ENCODE data around the gene ALK. TPM values are rescaled to one million over a fixed set of nuclear protein-coding genes. Genes with fewer than 3 reads are reported as not detected.

Gene ALK
- polyA plus RNA-seq, 1 experiment: not detected

DNA sequence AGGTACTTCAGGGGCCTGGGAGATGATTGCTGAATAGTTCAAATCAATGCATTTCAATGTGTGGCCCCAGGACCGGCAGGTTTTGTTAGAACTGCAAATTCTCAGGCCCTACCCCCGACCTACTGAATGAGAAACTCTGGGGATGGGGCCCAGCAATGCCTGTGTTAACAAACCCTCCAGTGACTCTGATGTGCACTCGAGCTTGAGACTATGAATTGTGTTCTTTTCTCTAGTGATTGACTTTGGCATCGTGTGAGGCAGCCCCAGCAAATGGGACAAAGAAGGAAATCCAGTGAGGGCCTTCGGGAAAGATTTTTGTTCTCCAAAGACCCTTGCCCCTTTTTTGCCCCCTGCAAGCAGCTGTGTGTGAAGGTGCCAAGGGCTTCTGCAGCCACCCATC is 22.4 kb downstream of the ALK start:
- no peak for DNase-seq (ENCODE audit: low read depth, low spot score)
- TF ChIP-seq, protein P1, sequence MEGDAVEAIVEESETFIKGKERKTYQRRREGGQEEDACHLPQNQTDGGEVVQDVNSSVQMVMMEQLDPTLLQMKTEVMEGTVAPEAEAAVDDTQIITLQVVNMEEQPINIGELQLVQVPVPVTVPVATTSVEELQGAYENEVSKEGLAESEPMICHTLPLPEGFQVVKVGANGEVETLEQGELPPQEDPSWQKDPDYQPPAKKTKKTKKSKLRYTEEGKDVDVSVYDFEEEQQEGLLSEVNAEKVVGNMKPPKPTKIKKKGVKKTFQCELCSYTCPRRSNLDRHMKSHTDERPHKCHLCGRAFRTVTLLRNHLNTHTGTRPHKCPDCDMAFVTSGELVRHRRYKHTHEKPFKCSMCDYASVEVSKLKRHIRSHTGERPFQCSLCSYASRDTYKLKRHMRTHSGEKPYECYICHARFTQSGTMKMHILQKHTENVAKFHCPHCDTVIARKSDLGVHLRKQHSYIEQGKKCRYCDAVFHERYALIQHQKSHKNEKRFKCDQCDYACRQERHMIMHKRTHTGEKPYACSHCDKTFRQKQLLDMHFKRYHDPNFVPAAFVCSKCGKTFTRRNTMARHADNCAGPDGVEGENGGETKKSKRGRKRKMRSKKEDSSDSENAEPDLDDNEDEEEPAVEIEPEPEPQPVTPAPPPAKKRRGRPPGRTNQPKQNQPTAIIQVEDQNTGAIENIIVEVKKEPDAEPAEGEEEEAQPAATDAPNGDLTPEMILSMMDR (IDR thresholded peaks at IDR 0.05; ENCODE audit: low read depth, low read length): no peak
- ChIA-PET POLR2A (no interaction called here), CTCF (no interaction called here)
- H3K27ac ChIP-seq (ENCODE audit: low read depth, low read length): no peak overlapping the region
- H3K4me3 ChIP-seq (ENCODE audit: low read depth, low read length): no peak overlapping the region
- peaks cover 16% of the 10 kb centered on the region for H3K27me3 ChIP-seq (ENCODE audit: control insufficient read depth, insufficient read depth, low read length)
- H3K9me3 ChIP-seq (ENCODE audit: control insufficient read depth, insufficient read depth, low read length): no peaks in the 10 kb centered on the region

DNA sequence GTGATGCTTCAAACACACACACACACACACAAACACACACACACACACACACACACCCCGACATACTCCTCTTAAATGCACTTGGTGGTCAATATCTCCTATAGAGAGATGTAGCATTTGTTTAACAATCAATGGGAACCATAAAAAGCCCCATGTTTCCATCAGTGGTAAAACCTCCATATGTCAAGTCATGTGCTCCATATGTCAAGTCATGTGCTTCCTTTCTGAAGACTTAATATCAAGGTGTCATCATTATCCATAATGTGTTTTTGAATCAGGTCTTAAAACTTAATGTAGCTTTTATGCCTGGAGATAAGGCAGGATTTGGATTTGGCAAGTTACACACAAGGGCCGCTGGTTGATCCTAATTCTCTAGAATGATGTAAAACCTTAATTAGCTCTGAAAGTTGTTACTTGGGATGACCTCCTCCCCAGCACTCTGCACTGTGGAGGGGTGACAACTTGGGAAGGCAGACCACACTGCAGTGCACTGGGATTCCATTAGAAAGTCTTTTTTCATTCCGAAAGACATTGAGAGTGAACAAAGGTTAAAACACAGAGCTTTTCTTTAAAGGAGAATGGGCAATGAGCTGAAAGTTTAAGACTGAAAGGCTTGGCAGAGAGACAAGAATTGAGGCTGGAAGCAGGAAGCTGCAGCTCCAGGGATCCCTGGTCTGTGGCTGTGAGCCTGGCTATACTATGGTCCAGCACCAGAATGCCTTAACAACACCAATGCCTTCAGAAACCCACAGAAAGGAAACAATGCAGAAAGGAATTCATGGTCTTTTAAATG is 26.4 kb downstream of the ALK start:
- no peak overlapping the region for H3K4me3 ChIP-seq (ENCODE audit: low read depth, low read length)
- TF ChIP-seq, protein P1 (IDR thresholded peaks at IDR 0.05; ENCODE audit: low read depth, low read length): no peak
- CTCF ChIA-PET: no interaction called here
- DNase-seq (ENCODE audit: low read depth, low spot score): no peak
- POLR2A ChIA-PET: no interaction called here
- H3K27ac ChIP-seq (ENCODE audit: low read depth, low read length): no peak overlapping the region
- H3K9me3 ChIP-seq (ENCODE audit: control insufficient read depth, insufficient read depth, low read length): no peaks in the 10 kb centered on the region
- peaks cover 14% of the 10 kb centered on the region for H3K27me3 ChIP-seq (ENCODE audit: control insufficient read depth, insufficient read depth, low read length)

DNA sequence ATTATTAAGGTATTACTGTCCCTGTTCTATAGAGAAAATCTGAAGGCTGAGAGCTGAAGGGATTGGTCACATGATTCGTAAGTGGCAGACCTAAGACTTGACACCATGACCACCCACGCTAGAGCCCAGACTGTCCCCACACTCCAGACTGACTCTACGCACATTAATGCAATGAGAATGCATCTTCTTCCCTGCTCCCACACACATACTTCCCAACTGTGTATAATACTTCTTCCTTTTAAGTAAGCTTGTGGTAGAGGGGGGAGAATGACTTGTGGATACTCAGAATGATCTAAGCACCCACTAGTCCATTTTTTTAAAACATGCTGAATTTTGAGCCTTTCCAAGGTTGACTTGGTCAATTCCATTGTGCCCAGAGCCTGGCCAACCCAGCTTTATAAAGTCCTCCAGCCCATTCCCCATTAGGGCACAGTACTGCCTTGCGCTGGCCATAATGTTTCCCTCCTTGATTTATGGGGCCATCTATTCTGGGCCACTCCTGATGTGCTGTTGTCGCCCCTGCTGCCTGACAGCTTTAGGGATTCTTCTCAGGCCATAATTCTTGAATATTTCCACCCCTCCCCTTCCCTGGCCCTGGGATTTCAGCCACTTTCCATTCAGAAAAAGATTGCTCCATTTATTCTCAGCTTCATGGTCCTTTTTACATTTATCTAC is 28.7 kb downstream of the ALK start:
- Histone ChIP-seq H3K27me3 (ENCODE audit: control insufficient read depth, insufficient read depth, low read length) (peaks cover 12% of the 10 kb centered on the region), H3K27ac (ENCODE audit: low read depth, low read length) (no peak overlapping the region), H3K4me3 (ENCODE audit: low read depth, low read length) (no peak overlapping the region), H3K9me3 (ENCODE audit: control insufficient read depth, insufficient read depth, low read length) (no peaks in the 10 kb centered on the region)
- no peak for DNase-seq (ENCODE audit: low read depth, low spot score)
- ChIA-PET CTCF (interaction anchor here (0.6 to 0.7 kb wide), 2 partner anchors 31 to 684 kb away, joined by 3 read pairs; no protein-coding TSS in a partner anchor), POLR2A (no interaction called here)
- TF ChIP-seq, protein P1 (IDR thresholded peaks at IDR 0.05; ENCODE audit: low read depth, low read length): no peak

DNA sequence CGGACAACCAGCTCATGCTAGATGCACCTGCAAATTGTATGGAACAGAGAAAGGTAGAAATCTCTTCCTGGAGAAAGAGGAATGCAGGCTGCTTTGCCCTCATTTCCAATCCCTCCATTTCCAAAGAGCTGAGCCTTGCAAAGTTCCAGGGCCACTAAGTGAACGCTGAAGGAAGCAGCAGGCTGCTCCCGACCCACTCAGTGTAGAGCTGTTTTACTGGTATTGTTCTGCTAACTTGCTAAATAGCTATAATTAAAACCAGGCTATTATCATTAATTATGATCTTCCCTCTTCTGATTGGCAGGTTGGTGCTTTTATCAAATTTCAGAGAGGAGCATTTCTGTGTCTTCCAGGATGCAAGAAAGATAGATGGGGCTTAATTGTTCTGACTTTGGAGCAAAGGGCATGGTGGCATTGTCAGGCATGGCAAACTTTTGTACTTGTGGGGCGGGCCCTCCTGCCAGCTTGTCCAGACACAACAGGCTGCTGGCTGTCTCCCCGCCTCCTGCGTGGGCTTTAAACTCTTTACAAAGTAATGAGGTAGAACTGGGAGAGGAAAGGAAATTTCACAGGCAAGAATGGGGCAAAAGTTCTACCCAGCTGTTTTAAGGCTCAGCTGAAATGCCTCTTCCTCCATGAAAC is 40.2 kb downstream of the ALK start:
- Histone ChIP-seq H3K27ac (ENCODE audit: low read depth, low read length) (no peak overlapping the region), H3K9me3 (ENCODE audit: control insufficient read depth, insufficient read depth, low read length) (no peaks in the 10 kb centered on the region), H3K27me3 (ENCODE audit: control insufficient read depth, insufficient read depth, low read length) (peaks cover 2% of the 10 kb centered on the region), H3K4me3 (ENCODE audit: low read depth, low read length) (no peak overlapping the region)
- DNase-seq (ENCODE audit: low read depth, low spot score): no peak
- ChIA-PET CTCF (interaction anchor here (0.8 kb wide), 1 partner anchor 40 kb away, joined by 3 read pairs; the partner anchor contains the start of gene ALK), POLR2A (no interaction called here)
- TF ChIP-seq, protein P1 (IDR thresholded peaks at IDR 0.05; ENCODE audit: low read depth, low read length): no peak

DNA sequence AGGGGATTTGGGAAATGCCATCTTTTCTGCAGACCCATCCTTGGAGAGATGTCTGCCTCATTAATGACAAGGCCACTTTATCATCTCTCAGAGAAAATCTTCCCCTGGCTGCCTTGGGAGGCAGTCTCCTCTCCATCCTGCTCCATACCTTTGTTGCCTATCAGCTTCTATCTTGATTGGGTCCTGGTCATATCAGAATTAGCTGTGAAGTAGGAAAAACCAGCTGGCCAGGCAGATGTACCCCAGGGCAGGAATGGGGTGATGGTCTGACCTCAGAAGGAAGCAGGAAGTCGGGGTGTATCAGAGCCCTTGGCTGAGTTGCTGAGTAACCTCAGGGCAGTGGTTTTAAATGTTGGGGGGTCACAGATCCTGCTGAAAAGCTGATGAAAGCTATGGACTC is 41.3 kb downstream of the ALK start:
- ChIA-PET CTCF (no interaction called here), POLR2A (no interaction called here)
- TF ChIP-seq, protein P1 (IDR thresholded peaks at IDR 0.05; ENCODE audit: low read depth, low read length): no peak
- no peak for DNase-seq (ENCODE audit: low read depth, low spot score)
- H3K27me3 ChIP-seq (ENCODE audit: control insufficient read depth, insufficient read depth, low read length): peaks cover 2% of the 10 kb centered on the region
- no peak overlapping the region for H3K27ac ChIP-seq (ENCODE audit: low read depth, low read length)
- no peaks in the 10 kb centered on the region for H3K9me3 ChIP-seq (ENCODE audit: control insufficient read depth, insufficient read depth, low read length)
- H3K4me3 ChIP-seq (ENCODE audit: low read depth, low read length): no peak overlapping the region
